ENCODE results near the gene LTA.

LTA gene, protein sequence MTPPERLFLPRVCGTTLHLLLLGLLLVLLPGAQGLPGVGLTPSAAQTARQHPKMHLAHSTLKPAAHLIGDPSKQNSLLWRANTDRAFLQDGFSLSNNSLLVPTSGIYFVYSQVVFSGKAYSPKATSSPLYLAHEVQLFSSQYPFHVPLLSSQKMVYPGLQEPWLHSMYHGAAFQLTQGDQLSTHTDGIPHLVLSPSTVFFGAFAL

DNA sequence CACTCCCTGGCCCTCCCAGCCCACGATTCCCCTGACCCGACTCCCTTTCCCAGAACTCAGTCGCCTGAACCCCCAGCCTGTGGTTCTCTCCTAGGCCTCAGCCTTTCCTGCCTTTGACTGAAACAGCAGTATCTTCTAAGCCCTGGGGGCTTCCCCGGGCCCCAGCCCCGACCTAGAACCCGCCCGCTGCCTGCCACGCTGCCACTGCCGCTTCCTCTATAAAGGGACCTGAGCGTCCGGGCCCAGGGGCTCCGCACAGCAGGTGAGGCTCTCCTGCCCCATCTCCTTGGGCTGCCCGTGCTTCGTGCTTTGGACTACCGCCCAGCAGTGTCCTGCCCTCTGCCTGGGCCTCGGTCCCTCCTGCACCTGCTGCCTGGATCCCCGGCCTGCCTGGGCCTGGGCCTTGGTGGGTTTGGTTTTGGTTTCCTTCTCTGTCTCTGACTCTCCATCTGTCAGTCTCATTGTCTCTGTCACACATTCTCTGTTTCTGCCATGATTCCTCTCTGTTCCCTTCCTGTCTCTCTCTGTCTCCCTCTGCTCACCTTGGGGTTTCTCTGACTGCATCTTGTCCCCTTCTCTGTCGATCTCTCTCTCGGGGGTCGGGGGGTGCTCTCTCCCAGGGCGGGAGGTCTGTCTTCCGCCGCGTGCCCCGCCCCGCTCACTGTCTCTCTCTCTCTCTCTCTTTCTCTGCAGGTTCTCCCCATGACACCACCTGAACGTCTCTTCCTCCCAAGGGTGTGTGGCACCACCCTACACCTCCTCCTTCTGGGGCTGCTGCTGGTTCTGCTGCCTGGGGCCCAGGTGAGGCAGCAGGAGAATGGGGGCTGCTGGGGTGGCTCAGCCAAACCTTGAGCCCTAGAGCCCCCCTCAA lies at the start of gene LTA:
TSS of gene LTA (plus strand) at position 249 of the 871 bp plus-strand sequence. CDS start at position 703, 454 bp downstream.
- peak within 1 kb of the TSS in 6 of 7 experiments; percentile 10 to 33 (median 15) for H3K4me3 ChIP-seq
- H3K27ac ChIP-seq = peak within 1 kb of the TSS in 15 of 21 experiments; percentile 9 to 98 (median 61)

DNA sequence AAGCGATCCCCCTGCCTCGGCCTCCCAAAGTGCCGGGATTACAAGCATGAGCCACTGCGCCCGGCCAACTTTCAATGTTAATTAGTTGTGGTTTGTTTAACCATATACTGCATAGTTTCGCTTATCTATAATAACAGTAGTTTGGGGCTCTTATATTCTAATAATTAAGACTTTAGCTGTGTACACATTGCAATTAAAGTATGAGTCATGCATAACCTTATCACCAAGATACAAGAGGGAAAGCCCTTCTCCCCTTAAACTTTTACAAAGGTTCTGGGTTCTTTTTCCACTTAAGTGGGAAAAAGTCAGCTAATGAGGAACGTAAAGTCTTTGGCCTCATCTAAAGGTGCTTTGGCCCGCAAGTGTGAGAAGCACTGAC lies 46.5 kb upstream of the LTA start:
- no peak overlapping the region for H3K27ac ChIP-seq
- H3K4me3 ChIP-seq = no peak overlapping the region

DNA sequence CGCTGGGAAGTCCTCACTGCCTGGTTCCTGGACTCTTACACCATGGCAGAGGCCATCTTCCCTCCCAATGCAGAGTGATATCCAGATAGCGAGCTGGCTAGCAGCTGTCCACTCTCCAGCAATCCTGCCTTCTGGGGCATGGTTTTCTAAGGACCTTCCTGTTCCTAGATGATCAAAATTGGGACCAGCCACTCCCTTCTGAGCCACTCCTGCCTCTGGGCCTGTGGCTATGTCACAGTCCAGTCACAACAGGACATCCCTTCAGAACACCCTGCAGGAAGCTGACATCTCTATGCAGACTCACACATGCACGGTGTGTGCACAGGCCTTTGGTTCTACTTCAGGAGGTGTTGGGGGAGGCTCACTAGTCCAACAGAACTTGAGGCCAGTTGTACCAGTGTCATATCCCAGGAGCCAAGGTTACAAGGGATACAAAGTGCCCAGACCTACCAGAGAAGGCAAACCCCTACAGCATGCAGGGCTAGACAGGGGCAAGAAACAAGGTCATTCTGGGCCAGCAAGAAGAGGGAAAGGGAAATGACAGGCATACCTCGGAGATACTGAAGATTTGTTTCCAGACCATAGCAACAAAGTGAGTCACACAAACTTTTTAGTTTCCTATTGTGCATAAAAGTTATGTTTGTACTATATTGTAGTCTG lies 46.0 kb upstream of the LTA start:
- H3K27ac ChIP-seq = peak overlapping the region in 1 of 21 experiments; percentile 48
- no peak overlapping the region for H3K4me3 ChIP-seq

DNA sequence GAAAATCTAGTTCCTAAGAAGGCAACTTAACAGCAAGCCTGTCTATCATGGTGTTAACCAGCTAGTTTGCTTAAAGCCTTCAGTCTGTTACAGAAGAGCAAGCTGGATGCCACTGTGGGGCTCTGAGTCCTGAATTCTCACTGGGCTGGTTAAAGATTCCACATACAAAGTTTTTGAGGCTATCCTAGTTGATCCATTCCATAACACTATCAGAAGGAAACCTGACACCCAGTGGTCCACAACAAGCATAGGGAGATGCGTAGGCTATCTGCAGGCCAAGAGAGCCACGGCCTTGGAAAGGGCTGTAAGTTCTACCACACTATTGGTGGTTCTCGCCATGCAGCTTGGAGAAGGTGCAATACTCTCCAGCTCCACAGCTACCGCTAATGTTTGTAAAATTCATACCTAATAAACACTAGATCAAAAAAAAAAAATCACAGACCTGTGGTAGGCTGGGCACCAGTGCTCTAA lies 43.7 kb upstream of the LTA start:
- no peak overlapping the region for H3K27ac ChIP-seq

DNA sequence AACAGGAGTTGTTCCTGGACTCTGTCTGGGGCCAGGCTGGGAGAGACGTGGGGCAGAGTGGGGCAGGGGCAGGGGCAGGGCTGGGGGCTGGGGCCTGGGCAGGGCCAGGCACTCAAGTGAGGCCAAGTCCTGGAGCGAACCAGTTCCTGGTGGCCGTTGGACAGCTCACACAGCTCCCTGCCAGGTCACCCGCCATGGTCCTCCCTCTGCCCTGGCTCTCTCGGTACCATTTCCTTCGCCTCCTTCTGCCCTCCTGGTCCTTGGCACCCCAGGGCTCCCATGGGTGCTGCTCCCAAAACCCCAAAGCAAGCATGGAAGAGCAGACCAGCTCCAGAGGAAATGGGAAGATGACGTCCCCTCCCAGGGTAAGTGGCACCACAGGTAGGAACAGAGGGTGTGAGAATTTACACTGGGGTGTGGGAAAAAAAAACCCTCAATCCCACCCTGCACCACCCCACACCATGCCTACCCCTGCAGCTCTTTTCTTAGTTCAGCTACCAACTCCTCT lies 43.2 kb upstream of the LTA start, which contains the start of gene MCCD1:
TSS of gene MCCD1 (plus strand) at position 142 of the 508 bp plus-strand sequence. CDS start at position 195, 53 bp downstream.
- H3K27ac ChIP-seq = no peak within 1 kb of the TSS
- no peak within 1 kb of the TSS for H3K4me3 ChIP-seq

More for the DNA sequence above, 43.7 kb upstream of the LTA start:
- H3K4me3 ChIP-seq = no peak overlapping the region

DNA sequence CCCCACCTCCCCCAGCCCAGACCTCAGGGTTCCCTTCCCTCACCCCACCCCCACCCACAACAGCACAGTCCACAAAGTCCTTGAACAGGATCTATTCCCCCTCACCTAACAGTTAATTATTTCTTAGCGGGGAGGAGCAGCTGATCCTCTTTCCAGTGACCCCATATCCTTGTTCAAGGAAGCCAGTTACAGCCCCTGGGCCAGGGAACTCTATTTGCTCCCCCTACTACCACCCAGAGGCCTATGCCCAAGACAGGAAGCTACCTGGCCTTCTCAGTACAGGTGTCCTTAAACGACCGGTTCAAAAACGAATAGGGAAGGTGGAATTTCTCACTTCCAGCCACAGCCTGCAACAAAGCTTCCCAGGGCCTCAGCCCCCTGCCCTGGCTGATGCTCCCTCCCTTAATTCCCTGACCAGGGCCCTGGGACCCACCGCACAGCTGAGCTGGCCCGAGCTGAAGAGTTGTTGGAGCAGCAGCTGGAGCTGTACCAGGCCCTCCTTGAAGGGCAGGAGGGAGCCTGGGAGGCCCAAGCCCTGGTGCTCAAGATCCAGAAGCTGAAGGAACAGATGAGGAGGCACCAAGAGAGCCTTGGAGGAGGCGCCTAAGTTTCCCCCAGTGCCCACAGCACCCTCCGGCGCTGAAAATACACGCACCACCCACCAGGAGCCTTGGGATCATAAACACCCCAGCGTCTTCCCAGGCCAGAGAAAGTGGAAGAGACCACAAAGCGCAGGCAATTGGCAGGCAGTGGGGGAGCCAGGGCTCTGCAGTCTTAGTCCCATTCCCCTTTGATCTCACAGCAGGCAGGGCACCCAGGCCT lies 42.5 kb upstream of the LTA start:
- Histone ChIP-seq H3K27ac (no peak overlapping the region), H3K4me3 (no peak overlapping the region)

DNA sequence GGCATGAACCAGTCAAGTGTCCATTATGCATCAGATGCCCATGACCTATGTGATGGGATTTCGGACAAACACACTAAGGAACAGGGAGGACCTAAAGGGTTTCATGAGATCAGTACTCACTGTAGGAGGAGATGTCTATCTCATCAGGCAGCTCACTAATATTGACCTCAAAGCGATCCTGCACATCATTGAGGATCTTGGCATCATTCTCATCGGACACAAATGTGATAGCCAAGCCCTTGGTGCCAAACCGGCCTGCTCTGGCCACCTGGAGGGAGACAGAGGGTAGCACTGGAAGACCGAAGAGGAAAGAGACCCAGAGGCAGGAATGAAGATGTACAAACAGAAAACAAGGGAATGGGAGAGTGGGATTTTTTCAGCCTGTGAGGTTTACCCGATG lies 41.4 kb upstream of the LTA start:
- H3K27ac ChIP-seq = no peak overlapping the region
- H3K4me3 ChIP-seq = no peak overlapping the region

DNA sequence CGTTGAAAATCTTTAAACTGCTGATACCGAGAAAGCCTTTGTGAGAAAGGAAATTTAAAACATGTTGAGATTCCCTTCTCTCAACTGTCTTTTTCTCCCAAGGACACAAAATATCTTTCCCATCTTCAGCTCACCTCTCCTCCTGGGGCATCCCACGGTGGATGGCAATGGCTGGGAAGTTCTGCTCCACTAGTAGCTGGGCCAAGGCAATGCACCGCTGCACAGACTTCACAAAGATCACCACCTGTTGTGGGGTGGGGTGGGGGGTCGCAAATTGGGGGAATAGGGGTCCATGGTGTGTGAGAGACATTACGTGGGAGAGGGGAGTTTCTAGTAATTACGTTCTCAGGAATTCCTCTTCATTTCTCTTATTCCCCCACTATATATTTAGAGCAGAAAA lies 40.9 kb upstream of the LTA start:
- Histone ChIP-seq H3K4me3 (no peak overlapping the region), H3K27ac (no peak overlapping the region)

DNA sequence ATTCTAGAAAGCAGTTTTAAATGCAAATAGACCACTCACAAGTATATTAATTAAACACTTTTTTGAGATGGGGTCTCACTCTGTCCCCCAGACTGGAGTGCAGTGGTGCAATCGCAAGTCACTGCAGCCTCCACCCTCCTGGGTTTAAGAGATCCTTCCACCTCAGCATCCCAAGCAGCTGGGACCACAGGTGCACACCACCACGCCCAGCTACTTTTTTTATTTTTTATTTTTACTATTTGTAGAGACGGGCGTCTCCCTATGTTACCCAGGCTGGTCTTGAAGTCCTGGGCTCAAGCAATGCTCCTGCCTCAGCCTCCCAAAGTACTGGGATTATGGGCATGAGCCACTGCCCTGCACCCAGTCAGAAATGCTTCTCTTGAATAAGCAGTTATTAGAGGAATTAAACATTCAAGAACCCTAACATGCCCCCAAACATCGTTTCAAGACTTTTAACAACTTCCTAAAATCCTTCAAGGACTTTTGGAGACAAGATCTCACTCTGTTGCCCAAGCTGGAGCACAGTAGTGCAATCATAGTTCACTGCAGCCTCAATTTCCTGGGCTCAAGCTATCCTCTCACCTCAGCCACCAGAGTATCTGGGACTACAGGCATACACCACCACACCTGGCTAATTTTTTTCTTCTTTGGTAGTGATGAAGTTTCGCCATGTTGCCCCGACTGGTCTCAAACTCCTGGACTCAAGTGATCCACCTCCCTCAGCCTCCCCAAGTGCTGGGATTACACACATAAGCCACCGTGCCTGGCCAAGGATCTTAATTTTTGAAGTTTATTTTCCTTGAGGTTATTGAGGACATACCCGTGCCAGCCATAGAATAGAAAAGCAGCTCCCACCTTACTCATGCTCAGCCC lies 40.1 kb upstream of the LTA start:
- H3K4me3 ChIP-seq = no peak overlapping the region
- no peak overlapping the region for H3K27ac ChIP-seq

DNA sequence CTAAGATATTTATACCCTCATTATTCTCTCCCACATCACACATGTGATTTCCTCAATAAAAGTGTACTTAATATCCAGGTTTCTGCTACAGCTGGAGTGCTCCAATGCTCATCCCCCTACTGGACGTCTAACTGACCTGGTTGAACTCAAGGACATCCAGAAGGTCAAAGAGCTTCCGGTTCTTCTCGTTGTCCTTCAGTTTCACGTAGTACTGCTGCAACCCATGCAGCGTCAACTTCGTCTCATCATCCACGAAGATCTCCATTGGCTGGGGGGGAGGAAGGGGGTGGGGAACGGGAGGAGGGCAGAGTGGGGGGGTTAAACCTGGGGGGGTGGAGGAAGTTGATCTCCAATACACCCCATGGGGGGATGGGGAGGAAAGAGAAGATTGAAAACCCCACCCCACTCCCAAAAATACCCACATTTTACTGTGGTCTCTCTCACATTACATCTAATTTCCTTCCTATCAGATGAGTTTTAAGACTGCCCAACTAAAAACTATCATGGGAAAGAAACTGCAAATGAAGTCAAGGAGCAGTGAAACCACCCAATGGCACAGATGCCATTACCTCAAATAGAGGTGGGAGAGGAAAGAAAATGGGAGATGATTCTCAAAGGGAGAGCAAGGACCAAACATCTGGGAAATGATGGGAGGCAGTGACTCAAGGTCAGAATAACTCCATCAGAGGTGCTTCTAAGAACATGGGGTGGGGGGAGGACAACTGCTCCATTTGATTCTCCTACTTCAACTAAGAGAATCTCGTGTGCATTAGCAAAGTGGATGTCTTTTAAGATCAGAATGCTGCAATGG lies 39.2 kb upstream of the LTA start:
- H3K27ac ChIP-seq = no peak overlapping the region
- no peak overlapping the region for H3K4me3 ChIP-seq

DNA sequence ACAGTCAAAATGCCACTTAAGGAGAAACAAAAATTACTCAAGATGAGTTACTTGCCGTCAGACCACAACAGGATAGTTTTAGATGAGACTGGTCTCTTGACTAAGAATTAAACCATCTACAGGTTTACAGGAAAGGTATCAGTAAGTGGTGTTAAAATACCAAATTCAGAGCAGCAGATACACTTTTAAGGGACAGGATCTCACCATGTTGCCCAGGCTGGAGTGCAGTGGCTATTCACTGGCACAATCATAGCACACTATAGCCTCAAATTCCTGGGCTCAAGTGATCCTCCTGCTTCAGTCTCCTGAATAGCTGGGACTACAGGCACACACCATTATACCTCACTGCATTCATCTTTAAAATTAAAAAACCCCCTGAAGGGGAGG lies 38.6 kb upstream of the LTA start:
- no peak overlapping the region for H3K4me3 ChIP-seq
- no peak overlapping the region for H3K27ac ChIP-seq

DNA sequence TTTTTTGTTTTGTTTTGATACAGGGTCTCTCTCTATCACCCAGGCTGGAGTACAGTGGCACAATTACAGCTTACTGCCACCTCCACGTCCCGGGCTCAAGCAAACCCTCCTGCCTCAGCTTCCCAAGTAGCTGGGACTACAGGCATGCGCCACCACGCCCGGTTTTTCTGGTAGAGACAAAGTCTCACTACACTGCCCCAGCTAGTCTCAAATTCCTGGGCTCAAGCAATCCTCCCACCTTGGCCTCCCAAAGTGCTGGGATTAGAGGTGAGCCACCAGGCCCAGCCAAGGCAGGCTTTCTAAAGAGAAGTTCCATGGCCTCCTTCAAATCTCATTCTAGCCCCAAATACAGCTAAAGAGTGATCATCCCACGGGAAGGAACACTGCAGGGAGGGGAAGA lies 38.1 kb upstream of the LTA start:
- Histone ChIP-seq H3K4me3 (no peak overlapping the region), H3K27ac (no peak overlapping the region)

DNA sequence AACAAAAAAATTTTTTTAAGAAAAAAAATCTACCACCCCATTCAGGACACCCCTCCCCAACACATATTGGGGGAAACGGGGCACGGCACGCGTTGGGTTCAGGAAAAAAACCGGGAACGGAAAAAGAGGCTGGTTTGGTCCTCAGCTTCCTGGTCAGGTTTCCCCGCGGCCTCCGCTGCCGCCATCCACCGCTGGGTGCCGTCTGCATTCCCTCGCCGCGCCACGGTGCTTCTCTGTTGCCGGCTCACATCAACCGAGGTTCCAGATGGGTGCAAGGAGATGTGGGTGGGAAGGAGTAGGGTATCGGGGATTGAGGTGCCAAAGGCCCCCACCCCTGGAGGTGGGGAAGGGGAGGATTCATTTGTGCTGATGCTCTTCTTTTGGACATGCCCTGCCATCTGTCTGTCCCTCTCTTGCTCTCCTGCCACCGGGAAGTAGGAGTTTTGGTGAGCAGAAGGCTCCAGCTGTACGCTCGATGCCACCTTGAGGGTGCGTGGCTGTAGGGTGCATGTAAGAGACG lies 37.5 kb upstream of the LTA start:
- no peak overlapping the region for H3K27ac ChIP-seq
- H3K4me3 ChIP-seq = no peak overlapping the region

DNA sequence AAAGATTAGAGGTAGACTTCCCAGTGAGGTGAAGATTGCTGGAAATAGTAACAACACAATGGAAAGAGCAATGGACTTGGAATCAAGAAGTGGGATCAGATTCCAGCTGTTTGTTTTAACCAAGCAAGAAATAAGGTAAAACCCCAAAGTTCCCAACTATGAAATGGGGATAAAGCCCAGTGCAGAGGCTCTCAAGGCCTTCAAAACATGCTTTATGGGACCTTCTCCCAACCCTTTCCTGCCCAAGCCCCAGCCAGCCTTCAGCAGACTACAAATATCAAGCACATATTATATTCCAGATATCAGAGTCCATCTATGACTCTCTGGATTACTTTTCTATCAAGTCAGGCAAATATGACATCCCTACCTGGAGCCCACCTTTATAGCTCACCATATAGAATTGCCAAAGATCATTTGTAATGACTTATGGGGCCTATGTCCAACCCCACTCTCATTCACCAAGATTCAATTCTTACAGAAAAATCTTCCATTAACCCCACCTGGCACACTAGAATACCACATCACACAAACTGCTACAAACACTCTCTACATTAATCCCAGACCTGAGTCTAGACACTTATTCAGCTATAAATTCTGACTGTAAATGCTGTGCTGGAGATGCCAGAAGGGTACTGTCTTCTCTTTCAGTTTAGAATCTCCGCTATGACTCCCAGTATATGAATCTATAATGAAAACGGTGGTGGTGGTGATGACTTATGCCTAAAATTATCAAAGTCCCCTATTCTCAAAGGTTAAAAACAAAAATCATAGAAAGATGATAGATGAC lies 36.4 kb upstream of the LTA start:
- Histone ChIP-seq H3K27ac (no peak overlapping the region), H3K4me3 (no peak overlapping the region)

DNA sequence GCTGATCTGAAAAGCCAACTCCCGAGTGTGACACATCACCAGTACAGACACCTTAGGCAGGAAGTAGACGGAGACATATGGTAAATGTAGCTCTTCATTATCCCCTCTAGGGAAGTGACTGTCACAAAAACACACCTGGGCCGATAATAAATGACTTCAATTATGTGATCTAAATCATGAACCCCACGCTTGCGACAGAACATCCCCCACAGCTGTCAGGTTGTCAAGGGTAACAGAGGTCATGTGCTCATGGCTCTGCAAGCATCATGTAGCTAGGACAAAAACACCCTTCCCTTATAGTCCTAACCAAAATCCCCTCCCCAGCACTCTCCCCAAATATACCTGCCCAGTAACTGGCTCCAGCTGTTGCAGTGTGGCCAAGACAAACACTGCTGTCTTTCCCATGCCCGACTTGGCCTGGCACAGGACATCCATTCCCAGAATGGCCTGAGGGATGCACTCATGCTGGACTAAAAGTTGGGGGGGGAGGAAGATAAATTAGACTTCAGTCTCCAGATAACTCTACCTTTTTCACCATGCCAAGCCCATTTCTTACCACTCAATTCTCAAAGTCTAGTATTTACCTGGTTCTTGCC lies 33.2 kb upstream of the LTA start:
- peak overlapping the region in 2 of 7 experiments; percentile 6 to 76 for H3K4me3 ChIP-seq
- peak overlapping the region in 1 of 21 experiments; percentile 98 for H3K27ac ChIP-seq

DNA sequence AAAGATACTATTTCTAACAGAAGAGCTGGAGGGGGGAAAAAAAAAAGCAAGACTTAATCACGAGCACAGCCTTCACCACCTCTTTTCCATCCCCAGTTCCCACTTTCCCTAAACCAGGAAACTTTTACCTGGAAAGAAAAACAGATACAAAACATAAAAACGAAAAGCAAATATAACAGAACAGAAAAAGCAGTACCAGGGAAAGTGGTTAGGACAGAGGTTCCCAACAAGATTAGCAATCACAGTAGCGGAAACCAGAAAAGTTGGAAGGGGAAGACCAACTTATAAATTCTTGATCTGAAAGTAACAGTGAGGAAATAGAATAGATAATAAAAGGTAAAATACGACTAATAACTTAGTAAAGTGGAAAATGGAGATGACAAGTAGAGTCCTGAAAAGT lies 31.4 kb upstream of the LTA start:
- H3K4me3 ChIP-seq = peak overlapping the region; percentile 49 to 82 (median 67)
- peak overlapping the region in 19 of 21 experiments; percentile 81 to 99 (median 95) for H3K27ac ChIP-seq
